Activated naive CD8-positive, alpha-beta T cell treated with anti-CD3 and anti-CD28 coated beads for 36 hours (primary cell): ENCODE data around the gene TATDN2. TPM values are rescaled to one million over a fixed set of nuclear protein-coding genes. Genes with fewer than 3 reads are reported as not detected.

ENCODE experiments used
- DNase-seq: peaks from one replicate; pipeline ENCODE4 v3.0.0; 2021
- H3K27ac Mint-ChIP-seq: one replicate; pipeline ENCODE4 v1.8.0; 2022; ENCODE audit warnings: mild to moderate bottlenecking, moderate library complexity, mixed read lengths
- H3K27me3 Mint-ChIP-seq: one replicate; pipeline ENCODE4 v1.8.0; 2022; ENCODE audit warnings: mild to moderate bottlenecking, mixed read lengths
- H3K36me3 Mint-ChIP-seq: one replicate; pipeline ENCODE4 v1.8.0; 2021; ENCODE audit warnings: mild to moderate bottlenecking, mixed read lengths
- H3K4me1 Mint-ChIP-seq: one replicate; pipeline ENCODE4 v1.8.0; 2021; ENCODE audit warnings: mixed read lengths
- H3K4me3 Mint-ChIP-seq: one replicate; pipeline ENCODE4 v1.8.0; 2022; ENCODE audit warnings: mild to moderate bottlenecking, moderate library complexity, mixed read lengths
- H3K9me3 Mint-ChIP-seq: one replicate; pipeline ENCODE4 v1.8.0; 2022; ENCODE audit warnings: mixed read lengths
- total RNA-seq, 2 experiments: library from RNA; stranded (reverse); gene quantifications; one replicate each; pipeline ENCODE4 v1.2.3, GENCODE V29; 2021

The TATDN2 gene
- total RNA-seq, 2 experiments from 2014 or later, result 41.6 to 48.5 TPM

GRCh38 chr3:10273702-10274305 lies 25.5 kb downstream of the TATDN2 start:
- no peak for DNase-seq
- Mint-ChIP-seq H3K27ac (no peak overlapping the region), H3K4me3 (no peak overlapping the region), H3K27me3 (no peaks in the 10 kb centered on the region), H3K9me3 (no peaks in the 10 kb centered on the region), H3K36me3 (peaks cover 20% of the 10 kb centered on the region), H3K4me1 (peaks cover 33% of the 10 kb centered on the region)

- H3K9me3 Mint-ChIP-seq, result no peaks in the 10 kb centered on the region
- H3K27me3 Mint-ChIP-seq, result no peaks in the 10 kb centered on the region
- no peak overlapping the region for H3K4me3 Mint-ChIP-seq
- H3K4me1 Mint-ChIP-seq, result peaks cover 33% of the 10 kb centered on the region
- H3K27ac Mint-ChIP-seq, result peak overlapping the region; percentile 17
- DNase-seq, result no peak
- H3K36me3 Mint-ChIP-seq, result peaks cover 16% of the 10 kb centered on the region
Observed at GRCh38 chr3:10274601-10275000, 26.3 kb downstream of the TATDN2 start.

DNA sequence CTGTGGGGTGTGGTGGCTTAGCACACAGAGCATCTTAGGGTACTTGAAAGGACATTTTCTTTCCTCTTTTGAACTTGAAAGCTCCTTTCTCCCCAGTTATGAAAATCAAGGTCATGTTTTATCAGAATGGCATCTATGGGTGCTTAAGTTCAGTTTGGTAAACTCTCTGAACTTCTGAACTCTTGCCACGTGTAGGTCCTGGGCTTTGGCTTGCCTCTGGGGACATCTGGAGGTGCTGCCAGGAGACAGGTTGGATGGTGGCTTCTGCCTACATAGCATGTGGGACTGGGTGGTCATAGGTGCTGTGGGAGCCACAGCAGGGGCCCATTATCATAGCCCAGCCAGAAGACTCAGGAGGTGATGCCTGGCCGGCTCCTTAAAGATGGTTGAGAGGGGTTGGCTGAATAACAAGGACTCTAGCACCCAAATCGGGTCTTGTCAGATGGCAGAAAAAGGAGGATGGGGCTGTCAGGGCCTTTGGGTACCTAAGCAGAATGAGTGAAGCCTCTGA lies 28.9 kb downstream of the TATDN2 start:
- H3K27ac Mint-ChIP-seq, result peak overlapping the region; percentile 52
- no peak for DNase-seq
- H3K36me3 Mint-ChIP-seq, result peaks cover 20% of the 10 kb centered on the region
- H3K9me3 Mint-ChIP-seq, result no peaks in the 10 kb centered on the region
- no peak overlapping the region for H3K4me3 Mint-ChIP-seq
- no peaks in the 10 kb centered on the region for H3K27me3 Mint-ChIP-seq
- peaks cover 32% of the 10 kb centered on the region for H3K4me1 Mint-ChIP-seq

GRCh38 chr3:10278501-10278900 lies 30.2 kb downstream of the TATDN2 start:
- H3K4me1 Mint-ChIP-seq, result peaks cover 30% of the 10 kb centered on the region
- H3K27me3 Mint-ChIP-seq, result no peaks in the 10 kb centered on the region
- H3K27ac Mint-ChIP-seq, result no peak overlapping the region
- no peak overlapping the region for H3K4me3 Mint-ChIP-seq
- no peaks in the 10 kb centered on the region for H3K9me3 Mint-ChIP-seq
- DNase-seq, result no peak
- peaks cover 14% of the 10 kb centered on the region for H3K36me3 Mint-ChIP-seq

DNA sequence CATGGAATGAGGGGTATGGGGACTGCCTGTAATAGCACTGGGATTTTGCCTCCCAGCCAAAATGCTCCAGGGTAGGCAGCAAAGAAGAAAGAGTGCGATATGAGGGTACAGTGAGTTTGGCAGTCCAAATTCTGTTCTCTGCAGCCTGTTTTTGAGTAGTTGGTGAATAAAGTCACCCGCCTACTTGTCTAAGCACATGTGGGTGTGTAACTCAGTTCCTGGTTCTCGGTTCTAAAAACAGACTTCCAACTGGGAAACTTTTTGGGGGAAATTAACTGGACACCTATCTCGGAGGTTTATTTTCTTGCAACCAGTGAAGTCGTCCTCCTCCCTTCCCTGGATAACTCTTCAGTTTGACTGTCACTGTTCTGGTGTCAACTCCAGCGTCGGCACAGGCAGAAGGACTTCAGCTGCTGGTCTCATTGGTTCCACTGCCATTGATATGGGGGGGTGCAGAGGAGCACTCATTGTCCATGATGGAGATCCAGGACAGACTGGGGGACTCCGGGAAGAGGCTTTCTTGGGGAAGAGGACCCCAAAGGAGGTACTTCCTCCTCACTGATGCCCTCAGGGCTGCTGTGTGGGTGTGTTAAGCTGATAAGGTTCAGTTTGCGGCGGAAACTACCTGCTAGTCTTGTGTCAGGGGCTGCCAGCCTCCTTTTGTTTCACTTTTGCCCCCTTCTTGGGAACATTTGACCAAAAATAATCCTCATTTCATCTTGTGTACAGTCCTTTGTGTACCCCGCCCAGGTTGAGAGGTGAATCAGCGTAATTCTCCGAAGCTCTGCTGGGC lies 31.3 kb downstream of the TATDN2 start:
- peak overlapping the region; percentile 7 for H3K27ac Mint-ChIP-seq
- no peaks in the 10 kb centered on the region for H3K9me3 Mint-ChIP-seq
- no peak overlapping the region for H3K4me3 Mint-ChIP-seq
- peaks cover 12% of the 10 kb centered on the region for H3K36me3 Mint-ChIP-seq
- H3K27me3 Mint-ChIP-seq, result no peaks in the 10 kb centered on the region
- DNase-seq, result no peak
- peaks cover 33% of the 10 kb centered on the region for H3K4me1 Mint-ChIP-seq

DNA sequence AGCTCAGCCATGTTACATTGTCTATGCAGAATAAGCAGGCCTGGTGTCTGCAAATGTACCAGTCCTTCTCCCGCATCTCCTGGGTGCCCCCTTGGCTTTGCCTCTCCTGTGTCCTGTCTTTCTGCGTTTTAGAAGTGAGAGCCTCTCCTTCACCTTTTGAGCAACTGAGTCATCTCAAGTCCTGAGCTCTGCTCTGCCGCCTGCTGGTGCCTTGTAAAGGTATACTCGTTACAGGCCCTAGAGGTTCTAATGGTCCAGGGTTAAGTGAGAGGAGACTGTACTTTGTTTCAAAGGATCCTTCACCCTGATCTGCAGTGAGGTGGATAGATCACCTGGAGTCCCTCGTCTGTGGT lies 31.9 kb downstream of the TATDN2 start:
- Mint-ChIP-seq H3K4me3 (no peak overlapping the region), H3K27ac (no peak overlapping the region), H3K9me3 (no peaks in the 10 kb centered on the region), H3K4me1 (peaks cover 35% of the 10 kb centered on the region), H3K27me3 (no peaks in the 10 kb centered on the region), H3K36me3 (peaks cover 12% of the 10 kb centered on the region)
- no peak for DNase-seq

DNA sequence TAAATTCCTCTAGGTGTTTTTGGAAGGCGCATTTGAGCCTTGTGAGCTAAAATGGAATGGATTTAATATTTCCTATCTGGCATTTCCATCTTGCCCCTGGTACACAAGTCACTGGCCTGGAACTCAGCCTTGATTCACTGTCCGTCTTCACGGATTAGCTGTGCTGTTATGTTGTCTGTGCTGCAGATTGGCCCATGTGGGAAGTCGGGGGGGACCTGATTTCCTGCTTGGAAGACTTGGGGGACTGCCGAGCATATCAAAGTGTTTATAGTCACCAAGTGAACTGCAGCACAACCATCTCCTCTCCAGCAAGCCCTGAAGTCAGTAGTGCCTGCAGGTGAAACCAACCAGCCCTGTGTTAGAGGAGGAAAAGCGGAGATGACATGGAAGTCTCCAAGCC lies 32.3 kb downstream of the TATDN2 start:
- Mint-ChIP-seq H3K4me3 (no peak overlapping the region), H3K4me1 (peaks cover 35% of the 10 kb centered on the region), H3K27ac (no peak overlapping the region), H3K36me3 (peaks cover 12% of the 10 kb centered on the region), H3K27me3 (no peaks in the 10 kb centered on the region), H3K9me3 (no peaks in the 10 kb centered on the region)
- DNase-seq, result no peak

GRCh38 chr3:10281951-10282350 lies 33.7 kb downstream of the TATDN2 start:
- H3K4me1 Mint-ChIP-seq, result peaks cover 39% of the 10 kb centered on the region
- no peak overlapping the region for H3K4me3 Mint-ChIP-seq
- H3K27ac Mint-ChIP-seq, result no peak overlapping the region

DNA sequence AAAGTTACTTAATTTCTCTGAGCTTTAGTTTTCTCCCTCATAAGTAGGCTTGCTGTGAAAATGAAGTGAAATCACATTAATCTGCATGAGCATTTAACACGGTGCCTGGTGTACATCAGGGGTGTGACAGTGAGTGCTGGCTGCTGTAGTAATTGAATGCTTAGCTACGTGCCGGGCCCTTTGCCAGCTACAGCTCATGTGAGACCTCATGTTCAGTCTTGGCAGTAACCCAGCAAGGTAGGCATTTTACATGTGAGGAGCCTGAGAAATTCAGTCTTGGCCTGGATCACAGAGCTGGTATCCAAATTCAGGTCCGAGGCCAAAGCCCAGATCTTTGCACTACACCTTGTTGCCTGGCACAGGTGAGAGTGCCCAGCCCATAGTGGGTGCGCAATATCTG lies 35.4 kb downstream of the TATDN2 start:
- no peak for DNase-seq
- Mint-ChIP-seq H3K27ac (peak overlapping the region; percentile 60), H3K4me1 (peaks cover 40% of the 10 kb centered on the region), H3K9me3 (no peaks in the 10 kb centered on the region), H3K36me3 (peaks cover 12% of the 10 kb centered on the region), H3K4me3 (no peak overlapping the region), H3K27me3 (no peaks in the 10 kb centered on the region)

More at GRCh38 chr3:10281951-10282350, 33.7 kb downstream of the TATDN2 start:
- H3K36me3 Mint-ChIP-seq, result peaks cover 12% of the 10 kb centered on the region
- H3K9me3 Mint-ChIP-seq, result no peaks in the 10 kb centered on the region
- no peak for DNase-seq
- H3K27me3 Mint-ChIP-seq, result no peaks in the 10 kb centered on the region

DNA sequence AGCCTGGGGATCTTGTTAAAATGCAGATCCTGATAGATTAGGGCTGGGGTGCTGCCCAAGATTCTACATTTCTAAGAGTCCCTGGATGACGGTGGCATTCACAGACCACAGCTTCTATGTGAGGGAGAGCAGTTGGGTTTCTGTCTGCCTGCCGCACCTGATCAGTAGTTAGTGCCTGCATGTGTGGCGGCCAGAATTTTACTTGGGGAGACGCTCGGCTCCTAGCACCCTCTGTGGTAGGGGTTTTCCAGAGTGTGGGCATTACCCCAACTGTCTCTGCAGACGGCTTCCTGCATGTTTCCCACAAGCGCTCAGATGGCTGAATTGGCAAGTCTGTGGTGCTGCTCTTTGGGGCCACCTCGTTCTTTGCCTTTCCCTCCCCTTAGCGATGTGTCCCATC lies 36.2 kb downstream of the TATDN2 start:
- Mint-ChIP-seq H3K4me1 (peaks cover 35% of the 10 kb centered on the region), H3K9me3 (no peaks in the 10 kb centered on the region), H3K36me3 (peaks cover 12% of the 10 kb centered on the region), H3K27ac (peak overlapping the region; percentile 60), H3K4me3 (no peak overlapping the region), H3K27me3 (no peaks in the 10 kb centered on the region)
- DNase-seq, result peak; percentile 34

GRCh38 chr3:10285272-10286132 lies 37.2 kb downstream of the TATDN2 start:
- Mint-ChIP-seq H3K9me3 (no peaks in the 10 kb centered on the region), H3K27me3 (no peaks in the 10 kb centered on the region), H3K27ac (no peak overlapping the region), H3K4me3 (no peak overlapping the region), H3K4me1 (peaks cover 31% of the 10 kb centered on the region), H3K36me3 (peaks cover 8% of the 10 kb centered on the region)
- no peak for DNase-seq

- Mint-ChIP-seq H3K27me3 (no peaks in the 10 kb centered on the region), H3K4me3 (no peak overlapping the region), H3K27ac (no peak overlapping the region), H3K9me3 (no peaks in the 10 kb centered on the region), H3K4me1 (peaks cover 31% of the 10 kb centered on the region), H3K36me3 (peaks cover 7% of the 10 kb centered on the region)
- DNase-seq, result no peak
Observed at GRCh38 chr3:10286133-10286524, 37.9 kb downstream of the TATDN2 start.

DNA sequence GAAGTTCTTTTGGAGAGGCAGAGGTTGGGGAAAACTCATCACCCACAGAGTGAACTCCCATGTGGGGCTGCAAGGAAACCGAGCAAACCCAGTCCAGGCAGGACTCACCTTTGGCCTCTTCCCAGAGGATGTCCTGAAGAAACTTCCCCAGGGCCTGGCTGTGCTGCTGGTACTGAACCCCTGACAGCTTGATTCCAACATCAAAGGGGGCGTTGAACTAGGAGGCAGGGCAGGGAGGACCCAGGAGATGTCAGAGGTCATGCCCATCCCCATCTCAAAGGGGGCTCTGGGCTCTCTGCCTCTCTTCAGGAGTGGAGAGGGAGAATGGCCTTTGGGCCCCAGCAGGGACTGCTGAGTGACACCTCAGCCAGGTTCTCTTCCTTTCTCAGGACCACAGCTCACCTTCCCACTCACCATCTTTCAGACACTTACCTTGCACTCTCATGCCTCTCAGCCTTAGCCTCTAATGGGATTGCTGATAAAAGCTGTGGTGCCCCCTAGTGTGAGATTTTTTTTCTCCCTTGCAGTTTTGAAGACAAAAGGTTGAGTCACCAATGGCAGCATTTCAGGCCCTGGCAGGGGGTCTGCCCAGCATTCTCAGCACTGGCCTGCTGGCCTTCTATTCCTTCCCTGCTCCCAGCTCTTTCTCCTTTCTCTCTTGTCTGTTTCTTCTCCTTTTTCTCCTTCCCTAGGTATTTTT lies 38.5 kb downstream of the TATDN2 start:
- peak overlapping the region; percentile 16 for H3K27ac Mint-ChIP-seq
- H3K4me3 Mint-ChIP-seq, result no peak overlapping the region
- H3K4me1 Mint-ChIP-seq, result peaks cover 35% of the 10 kb centered on the region
- DNase-seq, result peak; percentile 21
- no peaks in the 10 kb centered on the region for H3K9me3 Mint-ChIP-seq
- H3K36me3 Mint-ChIP-seq, result peaks cover 9% of the 10 kb centered on the region
- H3K27me3 Mint-ChIP-seq, result no peaks in the 10 kb centered on the region

DNA sequence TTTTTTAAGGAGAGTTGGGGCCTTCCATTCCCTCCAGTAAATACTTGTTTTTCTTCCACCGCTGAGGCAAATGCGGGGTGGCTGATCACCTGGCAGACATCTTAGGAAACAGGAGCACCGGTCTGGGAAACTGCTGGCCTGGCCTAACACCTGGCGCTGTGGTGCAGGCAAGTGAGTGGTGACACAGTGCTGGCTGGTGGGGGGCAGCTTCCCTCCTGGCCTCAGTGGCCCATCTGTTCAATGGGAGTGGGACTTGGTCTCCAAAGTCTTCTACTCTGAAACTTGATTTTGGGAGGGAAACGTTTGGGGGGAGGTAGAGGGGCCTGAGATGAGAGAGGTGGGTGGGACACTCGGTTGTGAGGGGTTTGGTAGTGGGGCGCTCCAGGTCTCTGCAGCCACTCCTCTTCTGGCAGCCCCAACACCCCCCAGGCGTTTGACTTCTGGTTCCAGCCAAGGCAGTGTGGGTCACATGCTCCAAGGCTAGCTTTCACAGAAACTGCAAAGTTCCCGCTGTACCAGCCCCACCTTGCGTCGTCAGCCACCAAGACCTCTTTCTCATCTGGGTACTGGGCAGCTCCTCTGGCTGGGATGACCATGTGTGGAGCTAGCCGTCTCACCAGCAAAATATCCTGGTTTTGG lies 39.8 kb downstream of the TATDN2 start:
- Mint-ChIP-seq H3K9me3 (no peaks in the 10 kb centered on the region), H3K4me3 (no peak overlapping the region), H3K27ac (no peak overlapping the region), H3K4me1 (peaks cover 40% of the 10 kb centered on the region), H3K27me3 (no peaks in the 10 kb centered on the region), H3K36me3 (peaks cover 7% of the 10 kb centered on the region)
- no peak for DNase-seq
